ENCODE data around the gene MDH2. TPM values are rescaled to one million over a fixed set of nuclear protein-coding genes. Genes with fewer than 3 reads are reported as not detected.

MDH2 gene
- polyA plus RNA-seq, 4 donors, result 143 to 172 (median 163) TPM

- H3K27ac ChIP-seq (ENCODE audit: low read depth in 1 of 3, low read length in 2 of 3), result no peak overlapping the region
- peak in 1 of 2 donors; percentile 76 for DNase-seq
- H3K9me3 ChIP-seq (ENCODE audit: control insufficient read depth in 2 of 2, insufficient read depth in 1 of 2, low read depth in 1 of 2, low read length in 1 of 2), result no peaks in the 10 kb centered on the region
- no peak overlapping the region for H3K4me3 ChIP-seq (ENCODE audit: low read depth in 1 of 3, low read length in 3 of 3)
- FAIRE-seq, result no peak
- WGBS, 3 donors, result 7 to 33% (median 20%) methylated on average over 8 of the region's 8 CpGs
- no peaks in the 10 kb centered on the region for H3K27me3 ChIP-seq (ENCODE audit: control insufficient read depth in 3 of 3, insufficient read depth in 3 of 3, low read length in 3 of 3)
- H3K36me3 ChIP-seq (ENCODE audit: control insufficient read depth in 3 of 3, insufficient read depth in 2 of 3, low read depth in 1 of 3, low read length in 3 of 3), result peaks cover 14 to 33% (median 16%) of the 10 kb centered on the region in 3 donors
- H3K4me1 ChIP-seq (ENCODE audit: control insufficient read depth in 3 of 3, insufficient read depth in 2 of 3, low read depth in 1 of 3, low read length in 2 of 3), result no peaks in the 10 kb centered on the region
Observed at GRCh38 chr7:76069238-76069638, 21.3 kb downstream of the MDH2 start.

DNA sequence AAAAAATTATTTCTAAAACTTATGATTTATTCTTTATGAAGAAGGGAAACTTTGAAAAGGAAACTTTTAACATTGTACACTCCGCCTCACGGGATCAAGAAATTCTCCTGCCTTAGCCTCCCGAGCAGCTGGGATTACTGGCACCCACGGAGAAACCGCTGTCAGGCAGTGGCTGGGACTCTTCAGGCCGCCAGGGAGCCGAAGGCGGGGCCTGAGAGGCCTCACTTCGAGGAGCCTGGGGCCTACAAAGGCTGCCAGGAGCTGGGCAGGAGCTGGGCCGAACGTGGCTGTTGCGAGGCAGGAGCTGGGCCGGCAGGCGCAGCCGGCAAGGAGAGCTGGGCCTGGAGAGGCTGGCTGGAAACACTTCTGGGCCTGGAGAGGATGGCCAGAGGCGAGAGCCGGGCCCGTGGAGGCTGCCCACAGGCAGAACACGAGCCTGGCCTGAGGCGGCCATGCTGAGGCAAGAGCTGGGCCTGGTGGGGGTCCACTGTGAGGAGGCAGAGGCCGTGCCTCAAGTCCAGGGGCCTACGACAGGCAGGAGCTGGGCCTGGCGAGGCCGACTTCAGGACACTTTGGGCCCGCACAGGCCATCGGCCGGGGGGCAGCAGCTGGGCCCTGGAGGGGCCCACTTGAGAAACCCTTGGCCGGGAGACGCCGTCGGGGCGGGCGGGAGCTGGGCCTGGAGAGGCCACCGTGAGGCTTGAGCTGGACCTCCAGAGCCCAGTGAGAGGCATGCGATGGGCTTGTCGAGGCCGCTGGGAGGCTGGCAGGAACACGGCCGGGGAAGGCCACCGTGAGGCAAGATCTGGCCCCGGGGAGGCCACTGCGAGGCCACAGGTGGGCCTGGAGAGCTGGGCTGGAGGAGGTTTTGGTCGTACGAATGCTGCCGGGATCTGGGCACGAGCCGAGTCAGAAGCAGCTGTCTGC, 23.7 kb downstream of the MDH2 start:
- Histone ChIP-seq H3K27me3 (ENCODE audit: control insufficient read depth in 3 of 3, insufficient read depth in 3 of 3, low read length in 3 of 3) (no peaks in the 10 kb centered on the region), H3K9me3 (ENCODE audit: control insufficient read depth in 2 of 2, insufficient read depth in 1 of 2, low read depth in 1 of 2, low read length in 1 of 2) (peaks cover 0 to 11% of the 10 kb centered on the region in 2 donors), H3K36me3 (ENCODE audit: control insufficient read depth in 3 of 3, insufficient read depth in 2 of 3, low read depth in 1 of 3, low read length in 3 of 3) (peaks cover 3 to 11% (median 4%) of the 10 kb centered on the region in 3 donors), H3K27ac (ENCODE audit: low read depth in 1 of 3, low read length in 2 of 3) (peak overlapping the region in 2 of 3 donors; percentile 5 to 33), H3K4me1 (ENCODE audit: control insufficient read depth in 3 of 3, insufficient read depth in 2 of 3, low read depth in 1 of 3, low read length in 2 of 3) (no peaks in the 10 kb centered on the region), H3K4me3 (ENCODE audit: low read depth in 1 of 3, low read length in 3 of 3) (no peak overlapping the region)
- FAIRE-seq (no peak), DNase-seq (no peak)
- 85 to 93% (median 89%) methylated on average over 44 to 47 of the region's 47 CpGs for WGBS, 3 donors

DNA sequence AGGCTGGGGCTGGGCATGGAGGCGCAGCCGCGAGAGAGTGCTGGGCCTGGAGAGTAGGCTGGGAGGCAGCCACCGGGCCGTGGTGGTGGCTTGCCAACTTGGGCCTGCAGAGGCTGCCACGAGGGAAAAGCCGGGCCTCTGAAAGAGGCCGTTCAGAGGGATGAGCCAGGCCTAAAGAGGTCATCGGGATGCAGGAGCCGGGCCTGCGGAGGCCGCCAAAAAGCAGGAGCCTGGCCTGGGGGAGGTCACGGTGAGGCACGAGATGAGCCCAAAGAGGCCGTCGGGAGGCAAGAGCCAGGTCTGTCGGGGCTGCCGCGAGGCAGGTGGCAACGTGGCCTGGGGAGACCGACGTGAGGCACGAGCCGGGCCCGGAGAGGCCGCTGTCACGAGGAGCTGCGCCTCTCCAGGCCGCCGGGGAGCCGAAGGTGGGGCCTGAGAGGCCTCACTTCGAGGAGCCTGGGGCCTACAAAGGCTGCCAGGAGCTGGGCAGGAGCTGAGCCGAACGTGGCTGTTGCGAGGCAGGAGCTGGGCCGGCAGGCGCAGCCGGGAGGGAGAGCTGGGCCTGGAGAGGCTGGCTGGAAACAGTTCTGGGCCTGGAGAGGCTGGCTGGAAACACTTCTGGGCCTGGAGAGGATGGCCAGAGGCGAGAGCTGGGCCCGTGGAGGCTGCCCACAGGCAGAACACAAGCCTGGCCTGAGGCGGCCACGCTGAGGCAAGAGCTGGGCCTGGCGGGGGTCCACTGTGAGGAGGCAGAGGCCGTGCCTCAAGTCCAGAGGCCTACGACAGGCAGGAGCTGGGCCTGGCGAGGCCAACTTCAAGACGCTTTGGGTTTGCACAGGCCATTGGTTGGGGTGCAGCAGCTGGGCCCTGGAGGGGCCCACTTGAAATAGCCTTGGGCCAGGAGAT, 24.6 kb downstream of the MDH2 start:
- DNase-seq, result no peak
- H3K36me3 ChIP-seq (ENCODE audit: control insufficient read depth in 3 of 3, insufficient read depth in 2 of 3, low read depth in 1 of 3, low read length in 3 of 3), result peaks cover 0 to 4% (median 0%) of the 10 kb centered on the region in 3 donors
- WGBS, 3 donors, result 94 to 96% (median 95%) methylated on average over 42 to 47 of the region's 47 CpGs
- no peak for FAIRE-seq
- H3K9me3 ChIP-seq (ENCODE audit: control insufficient read depth in 2 of 2, insufficient read depth in 1 of 2, low read depth in 1 of 2, low read length in 1 of 2), result peaks cover 0 to 11% of the 10 kb centered on the region in 2 donors
- H3K27me3 ChIP-seq (ENCODE audit: control insufficient read depth in 3 of 3, insufficient read depth in 3 of 3, low read length in 3 of 3), result no peaks in the 10 kb centered on the region
- H3K27ac ChIP-seq (ENCODE audit: low read depth in 1 of 3, low read length in 2 of 3), result no peak overlapping the region
- H3K4me1 ChIP-seq (ENCODE audit: control insufficient read depth in 3 of 3, insufficient read depth in 2 of 3, low read depth in 1 of 3, low read length in 2 of 3), result no peaks in the 10 kb centered on the region
- no peak overlapping the region for H3K4me3 ChIP-seq (ENCODE audit: low read depth in 1 of 3, low read length in 3 of 3)

GRCh38 chr7:76073335-76073990, 25.6 kb downstream of the MDH2 start:
- Histone ChIP-seq H3K4me3 (ENCODE audit: low read depth in 1 of 3, low read length in 3 of 3) (no peak overlapping the region), H3K9me3 (ENCODE audit: control insufficient read depth in 2 of 2, insufficient read depth in 1 of 2, low read depth in 1 of 2, low read length in 1 of 2) (peaks cover 0 to 11% of the 10 kb centered on the region in 2 donors), H3K27ac (ENCODE audit: low read depth in 1 of 3, low read length in 2 of 3) (no peak overlapping the region), H3K27me3 (ENCODE audit: control insufficient read depth in 3 of 3, insufficient read depth in 3 of 3, low read length in 3 of 3) (no peaks in the 10 kb centered on the region), H3K4me1 (ENCODE audit: control insufficient read depth in 3 of 3, insufficient read depth in 2 of 3, low read depth in 1 of 3, low read length in 2 of 3) (no peaks in the 10 kb centered on the region), H3K36me3 (ENCODE audit: control insufficient read depth in 3 of 3, insufficient read depth in 2 of 3, low read depth in 1 of 3, low read length in 3 of 3) (no peaks in the 10 kb centered on the region)
- WGBS, 3 donors, result 93 to 96% (median 94%) methylated on average over 39 to 45 of the region's 45 CpGs
- FAIRE-seq, result no peak
- no peak for DNase-seq

DNA sequence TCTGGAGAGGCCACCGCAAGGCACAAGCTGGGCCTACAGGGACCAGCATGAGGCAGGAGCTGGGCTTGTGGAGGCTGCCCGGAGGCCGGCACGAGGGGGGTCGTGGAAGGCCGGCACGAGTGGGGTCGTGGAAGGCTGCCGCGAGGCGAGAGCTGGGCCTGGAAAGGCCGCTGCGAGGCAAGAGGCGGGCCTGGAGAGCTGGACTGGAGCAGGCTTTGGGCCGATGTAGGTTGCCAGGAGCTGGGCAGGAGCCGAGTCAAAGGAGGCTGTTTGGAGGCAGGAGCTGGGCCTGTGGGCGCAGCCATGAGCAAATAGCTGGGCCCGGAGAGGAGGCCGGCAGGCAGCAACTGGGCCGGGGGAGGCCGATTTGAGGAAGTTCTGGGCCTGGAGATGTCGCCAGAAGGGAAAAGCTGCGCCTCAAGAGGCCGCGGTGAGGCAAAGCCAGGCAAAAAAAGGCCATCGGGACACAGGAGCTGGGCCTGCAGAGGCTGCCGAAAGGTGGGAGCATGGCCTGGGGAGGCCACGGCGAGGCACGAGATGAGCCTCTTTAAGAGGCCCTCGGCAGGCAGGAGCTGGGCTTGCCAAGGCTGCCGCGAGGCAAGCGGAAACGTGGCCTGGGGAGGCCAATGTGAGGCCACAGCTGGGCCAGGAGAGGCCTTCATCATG, 26.5 kb downstream of the MDH2 start:
- peaks cover 0 to 11% of the 10 kb centered on the region in 2 donors for H3K9me3 ChIP-seq (ENCODE audit: control insufficient read depth in 2 of 2, insufficient read depth in 1 of 2, low read depth in 1 of 2, low read length in 1 of 2)
- FAIRE-seq (no peak), DNase-seq (no peak)
- no peaks in the 10 kb centered on the region for H3K4me1 ChIP-seq (ENCODE audit: control insufficient read depth in 3 of 3, insufficient read depth in 2 of 3, low read depth in 1 of 3, low read length in 2 of 3)
- no peaks in the 10 kb centered on the region for H3K27me3 ChIP-seq (ENCODE audit: control insufficient read depth in 3 of 3, insufficient read depth in 3 of 3, low read length in 3 of 3)
- no peaks in the 10 kb centered on the region for H3K36me3 ChIP-seq (ENCODE audit: control insufficient read depth in 3 of 3, insufficient read depth in 2 of 3, low read depth in 1 of 3, low read length in 3 of 3)
- H3K27ac ChIP-seq (ENCODE audit: low read depth in 1 of 3, low read length in 2 of 3), result no peak overlapping the region
- no peak overlapping the region for H3K4me3 ChIP-seq (ENCODE audit: low read depth in 1 of 3, low read length in 3 of 3)
- WGBS, 3 donors, result 96 to 98% (median 96%) methylated on average over 35 of the region's 35 CpGs

DNA sequence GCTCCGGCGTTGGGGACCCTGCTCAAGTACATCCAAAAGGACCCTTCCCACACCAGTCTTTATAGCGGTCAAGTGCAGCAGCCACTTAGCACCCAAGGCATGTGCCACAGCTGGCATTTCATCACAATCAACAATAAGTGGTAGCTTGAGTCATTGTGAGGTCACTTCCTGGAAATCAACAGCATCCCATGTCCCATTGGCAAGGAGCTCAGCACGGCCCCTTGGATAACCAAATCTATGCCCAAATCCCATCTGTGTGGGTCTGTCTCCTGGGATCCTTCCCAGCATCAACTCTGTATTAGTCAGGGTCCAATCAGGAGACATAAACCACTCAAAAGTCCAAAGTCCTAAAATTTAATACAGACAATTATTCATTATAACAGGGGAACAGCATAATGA, 27.1 kb downstream of the MDH2 start:
- no peaks in the 10 kb centered on the region for H3K27me3 ChIP-seq (ENCODE audit: control insufficient read depth in 3 of 3, insufficient read depth in 3 of 3, low read length in 3 of 3)
- H3K27ac ChIP-seq (ENCODE audit: low read depth in 1 of 3, low read length in 2 of 3), result no peak overlapping the region
- DNase-seq, result no peak
- no peaks in the 10 kb centered on the region for H3K36me3 ChIP-seq (ENCODE audit: control insufficient read depth in 3 of 3, insufficient read depth in 2 of 3, low read depth in 1 of 3, low read length in 3 of 3)
- H3K9me3 ChIP-seq (ENCODE audit: control insufficient read depth in 2 of 2, insufficient read depth in 1 of 2, low read depth in 1 of 2, low read length in 1 of 2), result peaks cover 0 to 11% of the 10 kb centered on the region in 2 donors
- FAIRE-seq, result no peak
- H3K4me3 ChIP-seq (ENCODE audit: low read depth in 1 of 3, low read length in 3 of 3), result no peak overlapping the region
- WGBS, 3 donors, result 92 to 97% (median 95%) methylated on average over 4 of the region's 4 CpGs
- H3K4me1 ChIP-seq (ENCODE audit: control insufficient read depth in 3 of 3, insufficient read depth in 2 of 3, low read depth in 1 of 3, low read length in 2 of 3), result no peaks in the 10 kb centered on the region

DNA sequence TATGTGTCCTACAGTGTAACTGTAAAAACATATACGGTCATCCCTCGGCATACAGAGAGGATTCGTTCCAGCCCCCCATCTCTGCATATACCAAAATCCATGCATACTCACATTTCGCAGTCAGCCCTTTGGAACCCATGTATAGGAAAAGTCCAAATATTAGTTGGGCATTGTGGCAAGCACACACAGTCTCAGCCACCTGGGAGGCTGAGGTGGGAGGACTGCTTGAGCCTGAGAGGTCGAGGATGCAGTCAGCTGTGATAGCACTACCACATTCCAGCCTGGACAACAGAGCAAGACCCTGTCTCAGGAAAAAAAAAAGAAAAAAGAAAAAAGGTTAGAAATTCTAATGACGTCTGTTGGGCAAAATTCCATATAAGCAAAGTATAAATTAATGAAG, 29.1 kb downstream of the MDH2 start:
- DNase-seq (no peak), FAIRE-seq (no peak)
- Histone ChIP-seq H3K27ac (ENCODE audit: low read depth in 1 of 3, low read length in 2 of 3) (no peak overlapping the region), H3K36me3 (ENCODE audit: control insufficient read depth in 3 of 3, insufficient read depth in 2 of 3, low read depth in 1 of 3, low read length in 3 of 3) (no peaks in the 10 kb centered on the region), H3K9me3 (ENCODE audit: control insufficient read depth in 2 of 2, insufficient read depth in 1 of 2, low read depth in 1 of 2, low read length in 1 of 2) (peaks cover 0 to 11% of the 10 kb centered on the region in 2 donors), H3K27me3 (ENCODE audit: control insufficient read depth in 3 of 3, insufficient read depth in 3 of 3, low read length in 3 of 3) (no peaks in the 10 kb centered on the region), H3K4me1 (ENCODE audit: control insufficient read depth in 3 of 3, insufficient read depth in 2 of 3, low read depth in 1 of 3, low read length in 2 of 3) (no peaks in the 10 kb centered on the region), H3K4me3 (ENCODE audit: low read depth in 1 of 3, low read length in 3 of 3) (no peak overlapping the region)
- whole genome bisulfite sequencing, 3 donors, result 83 to 87% (median 86%) methylated on average over 6 of the region's 6 CpGs
